ENCODE data around the gene SMAD3. TPM values are rescaled to one million over a fixed set of nuclear protein-coding genes. Genes with fewer than 3 reads are reported as not detected.

The SMAD3 gene
- total RNA-seq, 2 donors from 2014 or later, result 19.7 to 52.4 TPM

GRCh38 chr15:67135494-67135893 is 70.1 kb downstream of the SMAD3 start:
- H3K4me1 ChIP-seq, result peaks cover 100% of the 10 kb centered on the region
- no peaks in the 10 kb centered on the region for H3K9me3 ChIP-seq
- DNase-seq (peak in 2 of 4 donors; percentile 31 to 47), ATAC-seq (peak; percentile 51)
- no peaks in the 10 kb centered on the region for H3K36me3 ChIP-seq (replicated peaks in 1 of 2; ENCODE audit: insufficient read depth in 1 of 2, low read depth in 2 of 2)
- H3K4me3 ChIP-seq, result no peak overlapping the region
- TF ChIP-seq POLR2A (IDR thresholded peaks at IDR 0.05) (no peak), CTCF (IDR thresholded peaks at IDR 0.05) (peak in 4 of 7 experiments; percentile 26 to 32 (median 30))
- WGBS, 2 donors, result 19 to 21% methylated on average over 4 of the region's 4 CpGs
- peak overlapping the region in 3 of 4 donors; percentile 64 to 81 (median 77) for H3K27ac ChIP-seq
- intact Hi-C loops (cut with DNase I), result no loop called here
- no peaks in the 10 kb centered on the region for H3K27me3 ChIP-seq

- DNase-seq (no peak), ATAC-seq (no peak)
- no peak for TF ChIP-seq POLR2A (IDR thresholded peaks at IDR 0.05)
- no peaks in the 10 kb centered on the region for H3K9me3 ChIP-seq
- H3K36me3 ChIP-seq (replicated peaks in 1 of 2; ENCODE audit: insufficient read depth in 1 of 2, low read depth in 2 of 2), result no peaks in the 10 kb centered on the region
- peak overlapping the region in 3 of 4 donors; percentile 28 to 81 (median 43) for H3K27ac ChIP-seq
- intact Hi-C loops (cut with DNase I), result no loop called here
- H3K4me1 ChIP-seq, result peaks cover 99% of the 10 kb centered on the region
- no peak overlapping the region for H3K4me3 ChIP-seq
- WGBS, 2 donors, result 75 to 94% methylated on average over 3 of the region's 3 CpGs
- H3K27me3 ChIP-seq, result no peaks in the 10 kb centered on the region
Observed at GRCh38 chr15:67136802-67137201, 71.4 kb downstream of the SMAD3 start.

GRCh38 chr15:67137319-67137718 is 71.9 kb downstream of the SMAD3 start:
- 59 to 83% methylated on average over 1 of the region's 1 CpG for WGBS, 2 donors
- Histone ChIP-seq H3K4me1 (peaks cover 99% of the 10 kb centered on the region), H3K27ac (peak overlapping the region in 3 of 4 donors; percentile 28 to 81 (median 78)), H3K27me3 (no peaks in the 10 kb centered on the region), H3K9me3 (no peaks in the 10 kb centered on the region), H3K36me3 (replicated peaks in 1 of 2; ENCODE audit: insufficient read depth in 1 of 2, low read depth in 2 of 2) (no peaks in the 10 kb centered on the region), H3K4me3 (no peak overlapping the region)
- intact Hi-C loops (cut with DNase I), result no loop called here
- DNase-seq (no peak), ATAC-seq (no peak)
- TF ChIP-seq POLR2A (IDR thresholded peaks at IDR 0.05) (no peak), CTCF (IDR thresholded peaks at IDR 0.05) (no peak)

GRCh38 chr15:67137951-67138848 is 72.8 kb downstream of the SMAD3 start:
- peak overlapping the region; percentile 74 to 81 (median 78) for H3K27ac ChIP-seq

More at GRCh38 chr15:67137951-67138848, 72.8 kb downstream of the SMAD3 start:
- no peak overlapping the region for H3K4me3 ChIP-seq
- no peak for TF ChIP-seq POLR2A (IDR thresholded peaks at IDR 0.05)
- TF ChIP-seq CTCF (IDR thresholded peaks at IDR 0.05), result no peak
- 67 to 70% methylated on average over 16 to 17 of the region's 17 CpGs for WGBS, 2 donors
- DNase-seq (no peak), ATAC-seq (no peak)
- peaks cover 99% of the 10 kb centered on the region for H3K4me1 ChIP-seq
- H3K36me3 ChIP-seq (replicated peaks in 1 of 2; ENCODE audit: insufficient read depth in 1 of 2, low read depth in 2 of 2), result no peaks in the 10 kb centered on the region
- intact Hi-C loops (cut with DNase I), result no loop called here
- H3K27me3 ChIP-seq, result no peaks in the 10 kb centered on the region
- H3K9me3 ChIP-seq, result no peaks in the 10 kb centered on the region

Data from body of pancreas (tissue), 4 donors.